ENCODE data around the gene CELSR1.

- TF ChIP-seq CTCF (IDR thresholded peaks at IDR 0.05), result no peak
- TF ChIP-seq POLR2AphosphoS5 (IDR thresholded peaks at IDR 0.05), result no peak
These were observed 169.0 kb downstream of the CELSR1 start for GRCh38 chr22:46368422-46368821.
